Tibial nerve (tissue), 3 donors: ENCODE results near the gene GFRA4.

Experiments used
- CTCF ChIP-seq, 5 experiments: fragments of 200-600 bp in 3 of 5; fragments of 450-650 bp in 2 of 5; sonication (generic) in 3 of 5; IDR thresholded peaks; one replicate each; pipeline ENCODE4 v1.5.1; 2016 to 2019; ENCODE audit warnings: antibody characterized with exemption in 5 of 5, mild to moderate bottlenecking in 3 of 5, moderate library complexity in 2 of 5
- POLR2A ChIP-seq, 2 donors: fragments of 450-650 bp; IDR thresholded peaks; one replicate each; pipeline ENCODE4 v1.6.1; 2017; ENCODE audit warnings: antibody characterized with exemption in 2 of 2, mild to moderate bottlenecking in 2 of 2, moderate library complexity in 2 of 2

DNA sequence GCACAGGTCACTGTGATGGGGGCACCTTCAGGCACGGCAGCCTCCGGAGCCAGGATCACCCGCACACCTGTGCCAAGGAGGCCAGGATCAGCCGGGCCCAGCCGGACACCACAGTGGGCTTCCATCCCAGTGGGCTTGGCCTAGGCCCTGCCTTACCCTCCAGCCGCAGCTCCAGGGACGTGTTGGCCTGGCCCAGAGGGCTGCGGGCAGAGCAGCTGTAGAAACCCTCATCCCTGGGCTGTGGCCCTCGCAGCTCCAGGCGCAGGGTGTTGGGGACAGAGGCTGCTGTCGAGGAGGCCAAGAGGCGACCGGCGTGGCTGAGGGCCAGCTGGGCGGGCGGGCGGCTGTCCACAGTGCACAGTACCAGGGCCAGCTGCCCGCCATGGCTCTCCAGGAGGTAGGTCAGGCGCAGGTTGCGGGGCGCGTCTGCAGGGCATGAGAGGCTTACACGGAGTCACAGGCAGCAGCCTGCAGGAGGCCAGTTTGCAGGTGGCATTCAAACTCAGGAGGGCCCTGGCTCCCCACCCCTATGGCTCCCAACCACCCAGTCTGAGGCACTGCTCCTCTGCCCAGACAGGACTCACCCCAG, 29.6 kb upstream of the GFRA4 start:
- TF ChIP-seq POLR2A (IDR thresholded peaks at IDR 0.05) (no peak), CTCF (IDR thresholded peaks at IDR 0.05) (no peak)
